HG03378 (cell line): ENCODE data around the gene SEPTIN3.

Source experiments
- ATAC-seq: cut with Tn5 transposase; IDR thresholded peaks from one replicate; pipeline ENCODE4 v1.9.1; 2021; ENCODE audit warnings: mild to moderate bottlenecking, moderate library complexity; ENCODE audit not compliant: unreplicated experiment

Gene SEPTIN3

DNA sequence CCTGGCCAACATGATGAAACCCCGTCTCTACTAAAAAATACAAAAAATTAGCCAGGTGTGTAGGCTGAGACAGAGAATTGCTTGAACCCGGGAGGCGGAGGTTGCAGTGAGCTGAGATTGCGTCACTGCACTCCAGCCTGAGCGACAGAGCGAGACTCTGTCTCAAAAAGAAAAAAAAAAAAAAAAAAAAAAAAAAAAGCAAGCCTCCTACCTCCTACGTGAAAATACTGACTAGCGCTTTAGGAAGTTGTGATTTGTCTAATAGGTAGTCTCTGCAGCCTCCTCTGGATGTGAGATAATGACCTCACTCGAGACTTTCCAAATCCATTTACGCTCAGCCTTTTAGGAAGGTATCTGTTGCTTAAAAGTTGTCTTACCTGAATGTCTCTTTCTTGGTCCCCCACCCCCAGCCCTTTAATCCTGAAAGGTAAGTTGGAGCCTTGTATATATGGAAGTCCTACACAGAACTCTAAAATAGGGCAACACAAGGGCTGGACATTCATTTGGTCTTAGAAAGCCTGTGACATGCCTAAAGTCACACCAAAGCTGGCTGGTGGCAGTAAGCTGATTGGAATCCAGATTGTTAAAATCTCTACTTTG lies 5.5 kb downstream of the SEPTIN3 start:
- no peak for ATAC-seq

- ATAC-seq, result no peak
Measured at GRCh38 chr22:41975299-41976069, 6.2 kb downstream of the SEPTIN3 start.

- ATAC-seq, result no peak
Measured at GRCh38 chr22:41976070-41976901, 7.0 kb downstream of the SEPTIN3 start.

- no peak for ATAC-seq
Measured at GRCh38 chr22:41976961-41977566, 7.8 kb downstream of the SEPTIN3 start.

- ATAC-seq, result no peak
Measured at GRCh38 chr22:41978732-41979131, 9.5 kb downstream of the SEPTIN3 start.

- ATAC-seq, result no peak
Measured at GRCh38 chr22:41979423-41980250, 10.4 kb downstream of the SEPTIN3 start.

- ATAC-seq, result no peak
Measured at GRCh38 chr22:41982865-41983264, 13.6 kb downstream of the SEPTIN3 start.

DNA sequence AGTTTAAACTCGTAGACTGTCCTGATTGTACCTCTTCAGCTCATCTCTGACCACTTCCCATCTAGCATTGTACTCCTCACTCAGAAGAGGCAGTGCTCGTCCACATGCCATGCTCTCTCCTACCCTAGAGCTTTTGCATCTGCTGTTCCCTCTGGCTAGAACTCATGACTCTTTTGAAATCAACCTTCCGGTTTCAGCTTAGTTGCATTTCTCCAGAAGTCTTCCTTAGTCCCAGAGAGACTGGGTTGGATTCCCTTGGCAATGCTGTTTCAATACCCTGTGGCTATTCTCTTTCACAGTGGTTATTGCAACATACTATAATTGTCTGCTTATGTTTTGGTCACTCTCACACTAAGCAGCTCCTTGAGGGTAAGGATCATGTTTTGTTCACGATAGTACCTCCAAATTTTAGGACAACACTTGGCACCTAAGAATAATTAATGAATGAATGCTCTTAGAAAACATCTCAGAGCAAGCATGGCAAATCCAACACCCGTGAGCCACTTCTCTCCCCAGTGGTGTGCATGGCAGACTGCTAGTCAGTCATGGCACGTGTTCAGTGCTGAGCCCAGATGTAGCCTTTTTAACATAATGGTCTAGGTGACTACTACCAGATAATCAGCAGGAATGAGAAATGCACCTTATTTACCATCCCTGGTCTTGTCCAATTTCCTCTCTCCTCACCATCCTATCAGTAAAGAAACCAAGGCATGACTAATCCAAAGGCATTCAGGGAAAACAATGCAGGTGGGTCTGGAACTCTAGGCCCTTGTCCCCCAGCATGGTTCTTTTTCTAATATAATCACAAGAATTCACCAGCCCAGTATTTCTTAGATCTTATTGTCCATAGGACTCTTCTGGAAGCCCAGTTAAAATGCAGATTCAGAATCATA lies 14.5 kb downstream of the SEPTIN3 start:
- no peak for ATAC-seq

DNA sequence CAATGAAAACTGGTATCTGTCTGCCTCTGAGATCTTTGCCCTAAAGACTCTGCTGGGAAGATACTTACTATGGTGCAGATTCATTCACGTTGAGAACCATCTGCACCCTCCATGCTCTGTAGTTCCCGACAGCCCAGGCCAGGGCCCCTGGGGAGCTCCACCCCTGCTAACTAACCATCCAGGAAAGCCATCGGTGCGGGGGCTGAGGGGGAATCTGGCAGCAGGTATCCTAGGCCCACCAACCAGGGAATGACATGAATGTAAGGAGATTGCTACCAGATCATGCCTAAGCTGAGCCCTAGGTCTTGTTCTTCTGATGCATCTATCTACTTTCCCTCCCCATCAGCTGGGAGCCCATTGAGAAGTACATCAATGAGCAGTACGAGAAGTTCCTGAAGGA lies 18.0 kb downstream of the SEPTIN3 start:
- no peak for ATAC-seq

- ATAC-seq, result no peak
Measured at GRCh38 chr22:41989246-41989645, 20.0 kb downstream of the SEPTIN3 start.

DNA sequence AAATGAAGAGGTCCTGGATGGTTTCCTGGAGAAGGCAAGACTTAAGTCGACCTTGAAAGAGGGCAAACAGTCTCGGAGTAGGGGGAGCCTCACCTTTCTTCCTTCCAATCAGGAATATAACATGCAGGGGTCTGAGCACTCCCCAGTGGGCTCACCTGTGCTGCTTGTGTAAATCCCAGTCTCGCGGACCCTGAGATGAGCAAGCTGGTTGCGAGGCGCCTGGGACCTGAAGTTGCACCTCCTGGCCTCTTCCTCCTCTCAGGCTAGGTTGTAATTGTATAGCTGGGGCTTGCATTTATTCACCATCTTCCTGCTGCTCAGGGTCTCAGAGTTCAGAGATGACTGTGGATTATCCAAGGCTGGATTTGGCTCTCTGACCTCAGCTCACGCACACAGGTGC lies 21.9 kb downstream of the SEPTIN3 start:
- ATAC-seq, result no peak

DNA sequence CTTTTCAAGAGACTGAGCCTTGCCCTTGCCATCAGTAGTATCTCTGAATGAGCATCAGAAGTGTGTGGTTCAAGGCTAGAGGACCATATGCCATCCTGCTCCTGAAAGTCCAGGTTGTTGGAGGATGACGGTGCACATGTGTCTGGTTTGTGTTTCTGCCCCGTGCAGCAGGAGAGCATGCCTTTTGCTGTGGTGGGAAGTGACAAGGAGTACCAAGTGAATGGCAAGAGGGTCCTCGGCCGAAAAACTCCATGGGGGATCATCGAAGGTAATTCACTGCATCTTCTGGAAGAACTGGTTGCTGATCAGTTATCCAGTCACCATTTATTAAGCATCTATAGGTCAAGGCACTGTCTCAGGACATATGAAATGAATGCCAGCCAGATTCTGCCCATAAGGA lies 23.3 kb downstream of the SEPTIN3 start:
- no peak for ATAC-seq

GRCh38 chr22:41995211-41995610 lies 26.0 kb downstream of the SEPTIN3 start:
- no peak for ATAC-seq

DNA sequence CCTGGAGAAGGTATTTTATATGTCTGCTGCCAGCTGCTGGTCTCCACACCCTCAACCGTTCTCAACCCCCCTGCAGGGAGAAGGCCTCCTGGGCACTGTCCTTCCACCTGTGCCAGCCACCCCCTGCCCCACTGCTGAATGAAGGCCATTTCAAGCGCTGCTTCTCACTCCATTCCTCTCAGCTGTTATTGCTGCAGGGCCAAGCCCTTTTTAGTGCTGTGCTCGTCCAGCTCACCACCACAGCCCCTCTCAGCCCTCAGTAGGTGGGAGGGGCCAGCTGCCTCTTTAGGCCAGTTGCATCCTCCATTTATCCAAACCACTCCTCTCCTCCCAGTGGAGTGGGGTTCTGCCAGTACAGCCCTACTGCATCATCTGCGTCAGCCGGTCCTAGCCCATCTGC lies 27.6 kb downstream of the SEPTIN3 start:
- ATAC-seq, result no peak

DNA sequence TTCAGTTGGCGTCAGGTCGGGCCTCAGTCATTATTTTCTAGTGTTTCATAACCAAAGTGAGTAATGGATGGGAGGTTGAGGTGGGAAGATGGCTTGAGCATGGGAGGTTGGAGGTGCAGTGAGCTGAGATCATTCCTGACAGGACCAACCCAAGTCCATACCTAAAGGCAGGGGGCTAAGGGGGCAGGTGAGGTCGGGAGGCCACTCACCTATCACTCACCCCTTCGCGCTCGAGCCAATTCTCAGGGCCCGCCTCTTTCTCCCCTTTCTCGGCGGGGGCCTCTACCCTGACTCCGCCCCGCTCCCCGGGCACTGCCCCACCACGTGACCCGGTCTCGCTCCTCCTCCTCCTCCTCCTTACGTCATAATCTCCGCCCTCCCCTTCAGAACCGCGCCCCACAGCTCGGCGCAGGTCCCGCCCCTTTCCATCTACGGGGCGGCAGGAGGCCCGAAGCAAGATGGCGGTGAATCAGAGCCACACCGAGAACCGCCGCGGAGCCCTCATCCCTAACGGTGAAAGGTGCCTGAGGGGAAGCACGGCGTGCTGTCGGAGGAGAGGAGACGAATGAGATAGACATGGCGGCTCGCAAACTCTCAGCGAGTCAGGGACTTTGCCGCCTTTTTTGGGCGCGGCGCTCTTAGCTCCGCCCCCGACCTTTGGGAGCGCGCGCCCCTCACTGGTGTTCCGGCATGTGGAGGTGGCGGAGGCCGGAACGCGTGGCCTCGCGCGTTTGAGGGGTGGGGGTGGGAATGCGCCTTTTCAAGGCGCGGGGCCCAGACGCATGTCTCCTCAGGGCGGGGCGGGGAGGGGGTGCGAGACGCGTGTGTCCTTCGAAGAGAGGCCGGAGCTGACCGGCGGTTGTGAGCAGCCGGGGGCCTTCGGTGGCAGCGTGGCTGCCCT lies 29.4 kb downstream of the SEPTIN3 start, which contains the start of gene WBP2NL:
Gene WBP2NL (plus strand): TSS at position 428 of the 901 bp plus-strand sequence. CDS start 31 bp downstream, at position 459.
- ATAC-seq, result no peak

GRCh38 chr22:42000466-42000865 lies 31.2 kb downstream of the SEPTIN3 start:
- ATAC-seq, result no peak

- ATAC-seq, result no peak
Measured at GRCh38 chr22:42001121-42001520, 31.9 kb downstream of the SEPTIN3 start.

DNA sequence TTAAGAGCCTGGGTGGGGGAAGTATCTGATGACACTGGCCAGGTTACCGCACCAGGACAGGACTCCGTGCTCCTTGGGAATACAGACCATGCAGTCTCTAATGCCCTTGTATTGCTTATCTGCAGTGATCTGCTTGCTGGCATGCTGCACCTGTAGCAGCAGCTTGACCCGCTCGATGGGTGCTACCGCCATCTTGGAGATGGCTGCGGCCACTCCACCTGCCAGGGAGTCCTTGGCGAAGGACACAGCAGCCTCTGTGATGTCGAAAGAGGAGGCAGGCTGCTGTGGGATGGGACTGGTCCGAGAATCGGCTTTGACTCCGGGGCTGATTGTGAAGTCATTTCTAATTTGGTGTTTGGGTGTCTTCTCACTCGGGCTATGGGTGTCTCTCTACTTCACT lies 32.5 kb downstream of the SEPTIN3 start:
- ATAC-seq, result no peak
